HepG2 (cell line): ENCODE results near the gene FZD4. TPM values are rescaled to one million over a fixed set of nuclear protein-coding genes. Genes with fewer than 3 reads are reported as not detected.
"Not testable (repeated sequence)": the region's sequence is repeated elsewhere in the genome, so short reads cannot be mapped to it uniquely, and the experiment has no call there.

Source experiments
- ATAC-seq: fragments of 200-7000 bp; cut with Tn5 transposase; 3 replicates; pipeline ENCODE4 v1.9.1; 2020; ENCODE audit warnings: mild to moderate bottlenecking, moderate library complexity
- BruUV-seq: library from RNA; stranded (reverse); fragments of 400-500 nt; replicated peaks from 2 replicates; lab custom pipeline; 2021; lab: Mats Ljungman, UMichigan
- CTCF ChIA-PET: fragments of 300-600 bp; formaldehyde crosslinking; extraction: SDS; loops from one replicate; lab custom pipeline; 2021; ENCODE audit warnings: low total read pairs, inconsistent platforms, low intra/inter-chr PET ratio; lab: Yijun Ruan, JAX
- POLR2A ChIA-PET: fragments of 350-600 bp; sonication (Branson Sonifier 250); formaldehyde crosslinking; loops from one replicate; lab custom pipeline; 2020; ENCODE audit warnings: antibody characterized with exemption, inconsistent platforms; lab: Yijun Ruan, JAX
- DNase-seq: peaks from one replicate; pipeline ENCODE4 v3.0.0-alpha.2; 2015; ENCODE audit warnings: low spot score
- FAIRE-seq: peaks from 3 replicates; lab custom pipeline; 2011; peaks lifted over from hg19 to GRCh38; lab: Jason Lieb, UNC
- H2AFZ ChIP-seq: one replicate; pipeline ENCODE4 v1.6.1; 2011; ENCODE audit warnings: low read length, inconsistent platforms
- H3K27ac ChIP-seq: fragments of 300-600 bp; 3 replicates; pipeline ENCODE4 v1.8.0; 2011; ENCODE audit warnings: mixed run types, mild to moderate bottlenecking, mixed read lengths, low read length, inconsistent platforms; ENCODE audit not compliant: insufficient read depth; ENCODE audit errors: extremely low read length
- H3K27me3 ChIP-seq, 2 experiments: fragments of 200-600 bp in 1 of 2; 2 replicates in 1 of 2; 3 replicates in 1 of 2; pipeline versions ENCODE4 v1.6.0 to v1.8.0; 2011; ENCODE audit warnings: low read length in 2 of 2, mild to moderate bottlenecking in 2 of 2, moderate library complexity in 2 of 2, inconsistent platforms in 1 of 2; ENCODE audit not compliant: insufficient read depth in 2 of 2, control insufficient read depth in 1 of 2
- H3K36me3 ChIP-seq, 2 experiments: fragments of 200-600 bp in 1 of 2; replicated peaks in 1 of 2; 2 replicates in 1 of 2; 3 replicates in 1 of 2; pipeline versions ENCODE4 v1.5.1 to v1.8.0; 2011; ENCODE audit warnings: low read length in 2 of 2, inconsistent platforms in 1 of 2; ENCODE audit not compliant: insufficient read depth in 2 of 2, control insufficient read depth in 1 of 2
- H3K4me1 ChIP-seq: 2 replicates; pipeline ENCODE4 v1.5.1; 2012; ENCODE audit warnings: low read length, inconsistent platforms; ENCODE audit not compliant: insufficient read depth
- H3K4me2 ChIP-seq: 2 replicates; pipeline ENCODE4 v1.6.0; 2011; ENCODE audit warnings: low read depth, low read length, inconsistent platforms
- H3K4me3 ChIP-seq, 3 experiments: fragments of 200-600 bp in 1 of 3; sonication (generic), shearing (Covaris generic) in 1 of 3; replicated peaks in 1 of 3; 2 replicates each; pipeline ENCODE4 v1.5.1; 2011 to 2016; ENCODE audit warnings: low read length in 3 of 3, inconsistent platforms in 2 of 3, low read depth in 2 of 3, mild to moderate bottlenecking in 2 of 3, control low read depth in 1 of 3, mixed read lengths in 1 of 3; ENCODE audit not compliant: insufficient read depth in 1 of 3
- H3K79me2 ChIP-seq: one replicate; pipeline ENCODE4 v1.6.1; 2011; ENCODE audit warnings: low read length, inconsistent platforms; ENCODE audit not compliant: insufficient read depth
- H3K9ac ChIP-seq: 2 replicates; pipeline ENCODE4 v1.6.0; 2011; ENCODE audit warnings: mild to moderate bottlenecking, low read depth, low read length, inconsistent platforms; ENCODE audit not compliant: insufficient read depth
- H3K9me3 ChIP-seq: 2 replicates; pipeline ENCODE4 v1.5.1; 2012; ENCODE audit warnings: mild to moderate bottlenecking, low read length
- H4K20me1 ChIP-seq: 2 replicates; pipeline ENCODE4 v1.6.0; 2011; ENCODE audit warnings: inconsistent platforms, mild to moderate bottlenecking, low read length, moderate library complexity; ENCODE audit not compliant: insufficient read depth
- BCL6 ChIP-seq: IDR thresholded peaks from 2 replicates; pipeline ENCODE4 v1.6.1; 2016; ENCODE audit warnings: missing genetic modification reagents, missing compliant biosample characterization
- KLF16 ChIP-seq, 2 experiments: sonication (generic) in 1 of 2; formaldehyde crosslinking in 1 of 2; IDR thresholded peaks; 2 replicates each; pipeline versions ENCODE4 v1.6.1 to v1.8.0; 2016 to 2023; ENCODE audit warnings: missing genetic modification reagents in 2 of 2, missing compliant biosample characterization in 1 of 2
- LCORL ChIP-seq, 2 experiments: fragments of 450-650 bp in 1 of 2; sonication (generic) in 1 of 2; formaldehyde crosslinking in 1 of 2; IDR thresholded peaks; 2 replicates each; pipeline versions ENCODE4 v1.5.0 to v1.6.1; 2017 to 2020; ENCODE audit warnings: antibody characterized with exemption in 1 of 2, missing genetic modification reagents in 1 of 2
- MLX ChIP-seq: IDR thresholded peaks from 2 replicates; pipeline ENCODE4 v1.6.1; 2016
- MNT ChIP-seq: fragments of 450-650 bp; IDR thresholded peaks from 2 replicates; pipeline ENCODE4 v1.6.1; 2016
- NR2F6 ChIP-seq, 2 experiments: IDR thresholded peaks; 2 replicates each; pipeline ENCODE4 v1.6.1; 2016; ENCODE audit warnings: antibody characterized with exemption in 1 of 2, mild to moderate bottlenecking in 1 of 2
- ZFP1 ChIP-seq: IDR thresholded peaks from 2 replicates; pipeline ENCODE4 v1.6.1; 2016
- ZNF10 ChIP-seq: sonication (generic); formaldehyde crosslinking; IDR thresholded peaks from 2 replicates; pipeline ENCODE4 v1.4.0; 2020; ENCODE audit warnings: mild to moderate bottlenecking, low read depth, missing genetic modification reagents, borderline replicate concordance
- ZNF232 ChIP-seq: sonication (generic); formaldehyde crosslinking; IDR thresholded peaks from 2 replicates; pipeline ENCODE4 v1.4.0; 2020; ENCODE audit warnings: missing genetic modification reagents, borderline replicate concordance
- ZNF567 ChIP-seq: sonication (generic); formaldehyde crosslinking; IDR thresholded peaks from 2 replicates; pipeline ENCODE4 v1.8.1; 2023; ENCODE audit warnings: mild to moderate bottlenecking, missing genetic modification reagents, borderline replicate concordance
- ZNF691 ChIP-seq: sonication (generic); formaldehyde crosslinking; IDR thresholded peaks from 2 replicates; pipeline ENCODE4 v1.4.0; 2020; ENCODE audit warnings: missing genetic modification reagents, low read depth, mild to moderate bottlenecking, borderline replicate concordance
- ZNF878 ChIP-seq: sonication (generic); formaldehyde crosslinking; IDR thresholded peaks from 2 replicates; pipeline ENCODE4 v1.8.1; 2023; ENCODE audit warnings: mild to moderate bottlenecking, missing genetic modification reagents, moderate library complexity
- WGBS: methylation state at CpG from one replicate; pipeline ENCODE4 v1.1.6; 2017; ENCODE audit warnings: low lambda C conversion rate; 5-methylcytosine and 5-hydroxymethylcytosine counted together
- in situ Hi-C: cut with HindIII; loops from 2 replicates; pipeline ENCODE4 v1.10.0; 2017; ENCODE audit warnings: low pct_unique_long_range_greater_than_20kb; ENCODE audit not compliant: extremely low pct_ligation_motif_present
- intact Hi-C: fragments of 100-400 bp; cut with micrococcal nuclease; formaldehyde crosslinking; loops from one replicate; pipeline ENCODE4 v1.10.0; 2022; ENCODE audit not compliant: unreplicated experiment
- polyA plus RNA-seq, 8 experiments: library from polyadenylated mRNA; depleted of rRNA in 3 of 8; stranded (reverse) in 7 of 8; unstranded in 1 of 8; fragments of >200 nt; fragmentation: Illumina TruSeq in 4 of 8; extraction: Trizol in 4 of 8; gene quantifications; 2 replicates each; pipeline versions ENCODE4 v1.2.1 to v1.2.3, GENCODE V29; 2011 to 2016; ENCODE audit warnings: low read depth in 4 of 8, missing spikeins in 1 of 8, mixed read lengths in 1 of 8; ENCODE audit not compliant: insufficient read depth in 1 of 8
- total RNA-seq, 5 experiments: library from RNA; depleted of rRNA; stranded (reverse); fragments of >200 nt; fragmentation: Illumina TruSeq; extraction: Trizol; gene quantifications; 2 replicates each; pipeline ENCODE4 v1.2.3, GENCODE V29; 2016; ENCODE audit warnings: low read depth in 1 of 5

Gene FZD4
- total and polyA plus RNA-seq, 2 of the 13 experiments (the other 11 are each of a cell fraction or from before 2014, with no cell fraction given), result 46.5 to 70.4 TPM

- TF ChIP-seq ZNF691 (CRISPR knock-in tag), result no peak
- TF ChIP-seq BCL6, result no peak
These were observed 37.6 kb downstream of the FZD4 start (continued) for GRCh38 chr11:86917589-86917988.

- no TSS peak for BruUV-seq
- in situ Hi-C loops (no loop called here), intact Hi-C loops (no loop called here)
- Histone ChIP-seq H3K4me2 (no peak overlapping the region), H4K20me1 (no peaks in the 10 kb centered on the region), H3K4me3 (no peak overlapping the region), H3K79me2 (no peaks in the 10 kb centered on the region), H3K27me3 (no peaks in the 10 kb centered on the region), H3K27ac (no peak overlapping the region), H2AFZ (no peak overlapping the region), H3K9me3 (peaks cover 9% of the 10 kb centered on the region), H3K9ac (no peak overlapping the region), H3K4me1 (no peaks in the 10 kb centered on the region), H3K36me3 (no peaks in the 10 kb centered on the region)
- 22% methylated on average over 1 of the region's 1 CpG for WGBS
- DNase-seq, result no peak
- CTCF ChIA-PET, result interaction anchor here (0.7 kb wide), 1 partner anchor 46 kb away, joined by 3 read pairs; no protein-coding TSS in a partner anchor
- POLR2A ChIA-PET, result no interaction called here
- ATAC-seq, result no peak
- TF ChIP-seq KLF16 (CRISPR knock-in tag; IDR thresholded peaks at IDR 0.05) (no peak), LCORL (IDR thresholded peaks at IDR 0.05) (no peak), LCORL (CRISPR knock-in tag; IDR thresholded peaks at IDR 0.05) (no peak), ZFP1 (CRISPR knock-in tag) (no peak), ZNF878 (CRISPR knock-in tag) (no peak), MNT (no peak), ZNF10 (no peak), ZNF567 (CRISPR knock-in tag) (no peak), ZNF232 (no peak), MLX (CRISPR knock-in tag) (no peak), NR2F6 (IDR thresholded peaks at IDR 0.05) (no peak), NR2F6 (CRISPR knock-in tag; IDR thresholded peaks at IDR 0.05) (no peak)
- FAIRE-seq, result no peak
These were observed 38.9 kb downstream of the FZD4 start for GRCh38 chr11:86916330-86916729.

GRCh38 chr11:86915850-86916249 is 39.3 kb downstream of the FZD4 start:
- H3K4me3 ChIP-seq, H3K36me3 ChIP-seq, H3K9ac ChIP-seq, H3K4me1 ChIP-seq, H3K27me3 ChIP-seq, POLR2A ChIA-PET, H3K4me2 ChIP-seq, intact Hi-C loops, in situ Hi-C loops, H3K9me3 ChIP-seq, ATAC-seq, H4K20me1 ChIP-seq, H2AFZ ChIP-seq, DNase-seq, H3K79me2 ChIP-seq, FAIRE-seq, H3K27ac ChIP-seq, BruUV-seq: not testable (repeated sequence)
- 22% methylated on average over 1 of the region's 1 CpG for WGBS
- CTCF ChIA-PET, result interaction anchor here (0.7 kb wide), 1 partner anchor 46 kb away, joined by 3 read pairs; no protein-coding TSS in a partner anchor
